ENCODE measurements around the gene SPATA33.

Gene SPATA33

GRCh38 chr16:89657442-89658220 is at the start of gene SPATA33, which contains the start of gene CHMP1A:
Gene SPATA33 (plus strand): TSS chr16:89657836. CDS start chr16:89657912, 76 bp downstream.
Gene CHMP1A (minus strand): TSS chr16:89657708. CDS start chr16:89657588, 120 bp downstream.
- peak; percentile 93 for ATAC-seq
- peak within 1 kb of the TSS; percentile 87 for H3K4me3 Mint-ChIP-seq
- H3K27ac Mint-ChIP-seq: peak within 1 kb of the TSS; percentile 79
- H3K4me1 Mint-ChIP-seq: peaks cover 35% of the 10 kb centered on the region
- H3K9me3 Mint-ChIP-seq: no peaks in the 10 kb centered on the region
- DNase-seq: peak; percentile 94
- H3K27me3 Mint-ChIP-seq: no peaks in the 10 kb centered on the region
- peaks cover 21% of the 10 kb centered on the region for H3K36me3 Mint-ChIP-seq (ENCODE audit: low read depth)

GRCh38 chr16:89607937-89608740 is 49.5 kb upstream of the SPATA33 start:
- no peaks in the 10 kb centered on the region for H3K27me3 Mint-ChIP-seq
- no peak overlapping the region for H3K4me3 Mint-ChIP-seq
- ATAC-seq (no peak), DNase-seq (no peak)
- H3K36me3 Mint-ChIP-seq (ENCODE audit: low read depth): no peaks in the 10 kb centered on the region
- no peaks in the 10 kb centered on the region for H3K9me3 Mint-ChIP-seq
- H3K27ac Mint-ChIP-seq: no peak overlapping the region
- peaks cover under 1% of the 10 kb centered on the region for H3K4me1 Mint-ChIP-seq

- H3K4me1 Mint-ChIP-seq: no peaks in the 10 kb centered on the region
- no peak overlapping the region for H3K27ac Mint-ChIP-seq
- no peak for DNase-seq
- no peaks in the 10 kb centered on the region for H3K9me3 Mint-ChIP-seq
- no peaks in the 10 kb centered on the region for H3K36me3 Mint-ChIP-seq (ENCODE audit: low read depth)
- no peaks in the 10 kb centered on the region for H3K27me3 Mint-ChIP-seq
- no peak overlapping the region for H3K4me3 Mint-ChIP-seq
- no peak for ATAC-seq
These were observed 47.6 kb upstream of the SPATA33 start for GRCh38 chr16:89610108-89610453.

- DNase-seq: no peak
- peaks cover 11% of the 10 kb centered on the region for H3K4me1 Mint-ChIP-seq
- ATAC-seq: no peak
- H3K27me3 Mint-ChIP-seq: peaks cover 2% of the 10 kb centered on the region
- no peak overlapping the region for H3K4me3 Mint-ChIP-seq
- no peaks in the 10 kb centered on the region for H3K9me3 Mint-ChIP-seq
- no peak overlapping the region for H3K27ac Mint-ChIP-seq
- no peaks in the 10 kb centered on the region for H3K36me3 Mint-ChIP-seq (ENCODE audit: low read depth)
These were observed 45.0 kb upstream of the SPATA33 start for GRCh38 chr16:89612415-89613166.

GRCh38 chr16:89613231-89613953 is 44.2 kb upstream of the SPATA33 start, which contains the start of gene DPEP1:
Gene DPEP1 (plus strand): TSS chr16:89613642. CDS start chr16:89630411, 16,769 bp downstream.
- DNase-seq (no peak), ATAC-seq (no peak)
- H3K27me3 Mint-ChIP-seq: peaks cover 2% of the 10 kb centered on the region
- H3K4me1 Mint-ChIP-seq: peaks cover 11% of the 10 kb centered on the region
- H3K36me3 Mint-ChIP-seq (ENCODE audit: low read depth): no peaks in the 10 kb centered on the region
- H3K4me3 Mint-ChIP-seq: no peak within 1 kb of the TSS
- H3K27ac Mint-ChIP-seq: no peak within 1 kb of the TSS
- H3K9me3 Mint-ChIP-seq: no peaks in the 10 kb centered on the region

GRCh38 chr16:89613954-89614459 is 43.6 kb upstream of the SPATA33 start:
- DNase-seq (no peak), ATAC-seq (no peak)
- peaks cover 11% of the 10 kb centered on the region for H3K4me1 Mint-ChIP-seq
- no peaks in the 10 kb centered on the region for H3K9me3 Mint-ChIP-seq
- H3K36me3 Mint-ChIP-seq (ENCODE audit: low read depth): no peaks in the 10 kb centered on the region
- H3K27ac Mint-ChIP-seq: no peak overlapping the region
- H3K27me3 Mint-ChIP-seq: peaks cover 2% of the 10 kb centered on the region
- H3K4me3 Mint-ChIP-seq: no peak overlapping the region

- Mint-ChIP-seq H3K36me3 (ENCODE audit: low read depth) (no peaks in the 10 kb centered on the region), H3K27ac (no peak overlapping the region), H3K4me3 (no peak overlapping the region), H3K4me1 (peaks cover 11% of the 10 kb centered on the region), H3K27me3 (peaks cover 2% of the 10 kb centered on the region), H3K9me3 (no peaks in the 10 kb centered on the region)
- no peak for ATAC-seq
- DNase-seq: no peak
These were observed 42.5 kb upstream of the SPATA33 start for GRCh38 chr16:89615176-89615575.

- no peaks in the 10 kb centered on the region for H3K9me3 Mint-ChIP-seq
- no peak overlapping the region for H3K4me3 Mint-ChIP-seq
- H3K27me3 Mint-ChIP-seq: peaks cover 2% of the 10 kb centered on the region
- H3K27ac Mint-ChIP-seq: no peak overlapping the region
- ATAC-seq (no peak), DNase-seq (peak; percentile 51)
- H3K36me3 Mint-ChIP-seq (ENCODE audit: low read depth): no peaks in the 10 kb centered on the region
- H3K4me1 Mint-ChIP-seq: peaks cover 11% of the 10 kb centered on the region
These were observed 42.0 kb upstream of the SPATA33 start for GRCh38 chr16:89615596-89616090.

GRCh38 chr16:89616623-89617022 is 41.0 kb upstream of the SPATA33 start:
- Mint-ChIP-seq H3K4me3 (peak overlapping the region; percentile 55), H3K36me3 (ENCODE audit: low read depth) (no peaks in the 10 kb centered on the region), H3K9me3 (no peaks in the 10 kb centered on the region), H3K27me3 (peaks cover 2% of the 10 kb centered on the region), H3K27ac (peak overlapping the region; percentile 76), H3K4me1 (peaks cover 11% of the 10 kb centered on the region)
- DNase-seq: peak; percentile 19
- ATAC-seq: no peak

- Mint-ChIP-seq H3K27ac (no peak overlapping the region), H3K27me3 (peaks cover 2% of the 10 kb centered on the region), H3K4me1 (peaks cover 11% of the 10 kb centered on the region), H3K4me3 (peak overlapping the region; percentile 55), H3K9me3 (no peaks in the 10 kb centered on the region), H3K36me3 (ENCODE audit: low read depth) (no peaks in the 10 kb centered on the region)
- ATAC-seq (no peak), DNase-seq (no peak)
These were observed 40.6 kb upstream of the SPATA33 start for GRCh38 chr16:89617036-89617435.

- peaks cover 11% of the 10 kb centered on the region for H3K4me1 Mint-ChIP-seq
- peaks cover 7% of the 10 kb centered on the region for H3K27me3 Mint-ChIP-seq
- H3K36me3 Mint-ChIP-seq (ENCODE audit: low read depth): no peaks in the 10 kb centered on the region
- DNase-seq (no peak), ATAC-seq (no peak)
- no peak overlapping the region for H3K27ac Mint-ChIP-seq
- no peaks in the 10 kb centered on the region for H3K9me3 Mint-ChIP-seq
- no peak overlapping the region for H3K4me3 Mint-ChIP-seq
These were observed 39.3 kb upstream of the SPATA33 start for GRCh38 chr16:89618109-89618998.

- no peak overlapping the region for H3K27ac Mint-ChIP-seq
These were observed 37.8 kb upstream of the SPATA33 start for GRCh38 chr16:89619840-89620239.

GRCh38 chr16:89620406-89620841 is 37.2 kb upstream of the SPATA33 start:
- no peak overlapping the region for H3K4me3 Mint-ChIP-seq
- H3K27me3 Mint-ChIP-seq: peaks cover 18% of the 10 kb centered on the region
- no peak for DNase-seq
- H3K4me1 Mint-ChIP-seq: peaks cover 11% of the 10 kb centered on the region
- H3K36me3 Mint-ChIP-seq (ENCODE audit: low read depth): no peaks in the 10 kb centered on the region
- H3K27ac Mint-ChIP-seq: no peak overlapping the region
- no peak for ATAC-seq
- no peaks in the 10 kb centered on the region for H3K9me3 Mint-ChIP-seq

More at GRCh38 chr16:89619840-89620239, 37.8 kb upstream of the SPATA33 start:
- H3K4me3 Mint-ChIP-seq: no peak overlapping the region
- H3K9me3 Mint-ChIP-seq: no peaks in the 10 kb centered on the region
- DNase-seq (no peak), ATAC-seq (no peak)
- H3K4me1 Mint-ChIP-seq: peaks cover 11% of the 10 kb centered on the region
- no peaks in the 10 kb centered on the region for H3K36me3 Mint-ChIP-seq (ENCODE audit: low read depth)
- H3K27me3 Mint-ChIP-seq: peaks cover 17% of the 10 kb centered on the region

All from activated naive CD8-positive, alpha-beta T cell treated with anti-CD3 and anti-CD28 coated beads, Interleukin-2, amount 50 U/mL, for 24 hours (primary cell).